Lung (tissue), 12 donors: ENCODE data around the gene HOXB3. TPM values are rescaled to one million over a fixed set of nuclear protein-coding genes. Genes with fewer than 3 reads are reported as not detected.

Source experiments
- ATAC-seq: fragments of 200-7000 bp; cut with Tn5 transposase; one replicate; pipeline ENCODE4 v1.9.1; 2020; ENCODE audit warnings: moderate number of reproducible peaks; ENCODE audit not compliant: insufficient read depth, low FRiP score
- DNase-seq, 3 donors: peaks; one replicate each; pipeline ENCODE4 v3.0.0-alpha.2; 2013 to 2017
- H3K27ac ChIP-seq, 2 donors: one replicate each; pipeline ENCODE4 v1.5.1; 2013; ENCODE audit warnings: mild to moderate bottlenecking in 2 of 2, moderate library complexity in 2 of 2, control low read depth in 1 of 2, inconsistent platforms in 1 of 2, low read depth in 1 of 2, low read length in 1 of 2
- H3K27me3 ChIP-seq, 3 donors: one replicate each; pipeline ENCODE4 v1.5.1; 2013; ENCODE audit warnings: low read length in 2 of 3; ENCODE audit not compliant: control insufficient read depth in 3 of 3, insufficient read depth in 3 of 3
- H3K36me3 ChIP-seq, 4 donors: one replicate each; pipeline ENCODE4 v1.5.1; 2013; ENCODE audit warnings: low read length in 4 of 4, mild to moderate bottlenecking in 1 of 4, moderate library complexity in 1 of 4; ENCODE audit not compliant: control insufficient read depth in 4 of 4, insufficient read depth in 4 of 4
- H3K4me1 ChIP-seq, 5 donors: one replicate each; pipeline ENCODE4 v1.5.1; 2013; ENCODE audit warnings: low read length in 5 of 5, mild to moderate bottlenecking in 2 of 5, moderate library complexity in 1 of 5; ENCODE audit not compliant: control insufficient read depth in 5 of 5, insufficient read depth in 5 of 5
- H3K4me3 ChIP-seq: one replicate; pipeline ENCODE4 v1.5.1; 2013; ENCODE audit warnings: mild to moderate bottlenecking, control low read depth, moderate library complexity
- H3K9ac ChIP-seq, 2 donors: one replicate each; pipeline ENCODE4 v1.5.1; 2013; ENCODE audit warnings: low read length in 2 of 2, control low read depth in 1 of 2; ENCODE audit not compliant: insufficient read depth in 1 of 2
- H3K9me3 ChIP-seq, 4 donors: one replicate each; pipeline ENCODE4 v1.5.1; 2013; ENCODE audit warnings: low read length in 3 of 4, mild to moderate bottlenecking in 1 of 4, moderate library complexity in 1 of 4; ENCODE audit not compliant: control insufficient read depth in 4 of 4, insufficient read depth in 3 of 4
- WGBS, 2 donors: extraction: QIAGEN DNeasy Blood & Tissue Kit; methylation state at CpG; one replicate each; pipeline ENCODE4 v1.1.7; 2013; 5-methylcytosine and 5-hydroxymethylcytosine counted together
- polyA plus RNA-seq, 2 donors: library from polyadenylated mRNA; stranded (reverse); fragments of 200-250 nt; gene quantifications; one replicate each; pipeline ENCODE4 v1.2.1, GENCODE V29; 2013
- total RNA-seq, 2 donors: library from RNA; depleted of rRNA in 1 of 2; stranded (reverse); fragments of >200 nt in 1 of 2; gene quantifications; one replicate each; pipeline ENCODE4 v1.2.1, GENCODE V29; 2014 to 2021
- TF ChIP-seq, protein P1 (sequence below): IDR thresholded peaks from 2 replicates; pipeline ENCODE4 v1.5.1; 2012; ENCODE audit warnings: mild to moderate bottlenecking; ENCODE audit errors: control extremely low read depth, extremely low read depth
- donor health status: control.
- donor health status: control.
- donor health status: Bipolar disorder and iron deficiency.
- donor health status: healthy.
- donor health status: DM: yes; HTN: yes; CAD: no.

HOXB3 gene
- total and polyA plus RNA-seq, 4 donors: 1.9 to 21.1 (median 6.7) TPM

DNA sequence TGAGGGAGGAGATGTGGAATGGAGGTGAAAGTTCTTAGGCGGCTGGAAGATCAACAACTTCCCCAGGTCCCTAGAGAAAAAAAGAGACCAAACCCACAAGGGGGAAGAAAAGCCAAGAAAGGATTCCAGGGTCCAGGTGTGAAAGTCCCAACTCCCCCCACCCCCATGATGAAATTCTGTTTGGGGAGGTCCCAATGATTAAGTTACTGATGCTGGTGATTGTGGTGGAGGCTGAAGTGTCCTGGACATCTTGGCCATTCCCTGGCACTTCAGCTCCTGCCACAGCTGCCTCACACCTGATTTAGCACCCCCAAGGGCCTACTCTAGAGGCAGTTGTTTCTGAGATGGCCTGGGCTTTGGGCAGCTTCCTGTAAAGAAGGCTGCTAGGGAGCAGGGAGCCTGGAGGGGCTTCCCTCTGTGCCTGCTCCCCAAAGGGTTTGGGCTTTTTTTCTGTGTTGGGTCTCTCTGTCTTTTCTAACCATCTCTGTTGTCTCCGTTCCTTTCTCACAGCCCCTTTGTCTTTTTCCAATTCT, 25.0 kb downstream of the HOXB3 start:
- DNase-seq (peak in 1 of 3 donors; percentile 51), ATAC-seq (no peak)
- H3K4me3 ChIP-seq: no peak overlapping the region
- peaks cover 0 to 83% (median 21%) of the 10 kb centered on the region in 5 donors for H3K4me1 ChIP-seq
- H3K27me3 ChIP-seq: peaks cover 4 to 61% (median 4%) of the 10 kb centered on the region in 3 donors
- H3K36me3 ChIP-seq: peaks cover 0 to 21% (median 5%) of the 10 kb centered on the region in 4 donors
- peak overlapping the region in 1 of 2 donors; percentile 76 for H3K27ac ChIP-seq
- 62 to 67% methylated on average over 2 of the region's 2 CpGs for WGBS, 2 donors
- H3K9ac ChIP-seq: peak overlapping the region; percentile 39 to 96
- TF ChIP-seq, protein P1, sequence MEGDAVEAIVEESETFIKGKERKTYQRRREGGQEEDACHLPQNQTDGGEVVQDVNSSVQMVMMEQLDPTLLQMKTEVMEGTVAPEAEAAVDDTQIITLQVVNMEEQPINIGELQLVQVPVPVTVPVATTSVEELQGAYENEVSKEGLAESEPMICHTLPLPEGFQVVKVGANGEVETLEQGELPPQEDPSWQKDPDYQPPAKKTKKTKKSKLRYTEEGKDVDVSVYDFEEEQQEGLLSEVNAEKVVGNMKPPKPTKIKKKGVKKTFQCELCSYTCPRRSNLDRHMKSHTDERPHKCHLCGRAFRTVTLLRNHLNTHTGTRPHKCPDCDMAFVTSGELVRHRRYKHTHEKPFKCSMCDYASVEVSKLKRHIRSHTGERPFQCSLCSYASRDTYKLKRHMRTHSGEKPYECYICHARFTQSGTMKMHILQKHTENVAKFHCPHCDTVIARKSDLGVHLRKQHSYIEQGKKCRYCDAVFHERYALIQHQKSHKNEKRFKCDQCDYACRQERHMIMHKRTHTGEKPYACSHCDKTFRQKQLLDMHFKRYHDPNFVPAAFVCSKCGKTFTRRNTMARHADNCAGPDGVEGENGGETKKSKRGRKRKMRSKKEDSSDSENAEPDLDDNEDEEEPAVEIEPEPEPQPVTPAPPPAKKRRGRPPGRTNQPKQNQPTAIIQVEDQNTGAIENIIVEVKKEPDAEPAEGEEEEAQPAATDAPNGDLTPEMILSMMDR: no peak
- H3K9me3 ChIP-seq: peaks cover 0 to 3% (median 0%) of the 10 kb centered on the region in 4 donors

DNA sequence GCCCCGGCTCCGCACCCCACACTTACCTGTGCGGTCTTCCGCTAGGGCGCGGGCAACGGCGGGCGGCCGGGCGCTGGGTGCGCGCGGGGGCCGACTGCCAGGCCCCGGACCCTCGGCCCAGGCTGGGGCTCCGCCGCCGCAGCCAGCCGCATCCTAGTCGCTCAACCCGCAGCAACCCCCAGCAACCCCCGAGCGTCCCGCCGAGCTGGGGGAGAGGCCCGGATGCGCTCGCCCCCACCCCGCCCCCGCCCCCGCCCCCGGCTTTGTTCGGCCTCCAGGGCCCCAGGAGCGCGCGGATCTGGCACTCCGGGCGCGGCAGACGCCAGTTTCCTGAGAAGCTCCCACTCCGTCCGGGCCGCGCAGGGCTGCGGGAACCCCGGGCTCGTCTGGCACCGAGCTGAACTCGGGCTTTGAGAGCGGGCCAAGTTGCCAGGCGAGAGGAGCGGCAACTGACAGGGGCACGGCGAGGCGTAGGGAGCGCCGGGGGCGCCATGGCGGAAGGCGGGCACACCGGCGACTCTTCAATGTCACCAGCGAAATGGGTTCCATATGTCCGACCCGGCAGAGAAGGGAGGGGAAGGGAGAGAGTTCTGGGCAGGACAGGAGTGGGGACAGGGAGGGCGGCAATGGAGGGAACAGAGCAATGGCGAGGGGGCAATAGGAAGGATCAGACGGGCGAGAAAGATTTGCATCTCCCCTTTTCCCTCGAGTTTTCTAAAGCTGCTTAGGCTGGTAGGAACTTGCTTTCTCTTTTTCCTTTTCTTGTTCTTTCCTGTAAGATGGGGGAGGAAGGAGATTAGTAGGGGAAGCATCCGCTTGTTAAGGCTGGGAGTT, 25.6 kb downstream of the HOXB3 start:
- peak overlapping the region in 1 of 2 donors; percentile 76 for H3K27ac ChIP-seq
- ATAC-seq (no peak), DNase-seq (peak in 1 of 3 donors; percentile 62)
- H3K4me1 ChIP-seq: peaks cover 0 to 83% (median 21%) of the 10 kb centered on the region in 5 donors
- peaks cover 4 to 59% (median 4%) of the 10 kb centered on the region in 3 donors for H3K27me3 ChIP-seq
- no peak overlapping the region for H3K4me3 ChIP-seq
- peaks cover 0 to 3% (median 0%) of the 10 kb centered on the region in 4 donors for H3K9me3 ChIP-seq
- H3K36me3 ChIP-seq: peaks cover 0 to 25% (median 6%) of the 10 kb centered on the region in 4 donors
- TF ChIP-seq, protein P1: no peak
- H3K9ac ChIP-seq: peak overlapping the region; percentile 39 to 96
- 16 to 27% methylated on average over 59 to 73 of the region's 73 CpGs for WGBS, 2 donors

DNA sequence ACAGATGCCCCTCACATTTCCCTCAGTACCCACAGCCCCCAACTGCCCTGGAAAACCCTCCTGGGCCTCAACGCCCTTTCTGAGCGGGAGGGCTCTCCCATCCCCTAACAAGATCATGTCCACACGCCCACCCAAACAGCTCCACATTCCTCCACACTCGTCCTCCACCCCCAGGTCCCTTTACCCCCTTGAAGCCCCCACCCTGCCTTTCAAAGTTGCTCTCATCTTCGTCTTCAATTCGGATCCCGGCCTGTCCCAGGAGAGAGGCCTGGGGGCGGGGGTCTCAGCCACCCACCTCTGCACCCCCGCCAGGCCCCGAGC, 26.2 kb downstream of the HOXB3 start:
- WGBS, 2 donors: 45 to 66% methylated on average over 10 of the region's 10 CpGs
- Histone ChIP-seq H3K9ac (peak overlapping the region; percentile 39 to 95), H3K9me3 (peaks cover 0 to 3% (median 0%) of the 10 kb centered on the region in 4 donors), H3K4me3 (no peak overlapping the region), H3K27me3 (peaks cover 4 to 62% (median 7%) of the 10 kb centered on the region in 3 donors), H3K27ac (peak overlapping the region in 1 of 2 donors; percentile 13), H3K4me1 (peaks cover 0 to 86% (median 21%) of the 10 kb centered on the region in 5 donors), H3K36me3 (peaks cover 0 to 25% (median 8%) of the 10 kb centered on the region in 4 donors)
- TF ChIP-seq, protein P1: no peak
- DNase-seq: no peak
- ATAC-seq: no peak
